Measurements from ENCODE around the gene CDS1. TPM values are rescaled to one million over a fixed set of nuclear protein-coding genes. Genes with fewer than 3 reads are reported as not detected.

The CDS1 gene
- total and polyA plus RNA-seq, 2 experiments from 2014 or later, result 0.04 TPM; not detected in 1

DNA sequence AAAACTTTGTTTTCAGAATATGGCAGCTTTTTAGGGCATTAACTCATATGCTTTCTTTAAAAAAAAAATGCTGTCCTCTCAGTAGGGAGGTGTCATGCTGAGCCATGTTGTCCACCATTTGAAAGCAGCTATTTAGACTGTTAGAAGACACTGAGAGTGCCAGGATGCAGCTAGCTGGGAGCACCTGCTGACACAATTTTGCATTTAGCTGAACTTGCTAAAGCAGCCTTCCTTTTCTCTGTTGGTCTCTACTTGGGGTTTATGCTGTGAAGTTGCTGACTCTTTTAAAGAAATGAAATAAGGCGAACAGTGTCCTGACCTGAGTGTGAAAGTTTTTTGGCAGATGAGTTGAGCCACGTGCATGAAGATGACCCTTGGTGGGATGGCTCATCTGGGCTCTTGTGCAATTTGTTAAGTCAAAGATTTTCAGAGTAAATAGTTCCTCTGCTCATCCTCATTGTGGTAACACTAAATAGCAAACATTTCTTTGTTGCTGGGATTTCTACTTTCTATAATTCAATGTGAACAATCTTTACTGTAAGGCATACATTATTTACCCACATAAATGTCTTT lies 64.5 kb downstream of the CDS1 start:
- no peaks in the 10 kb centered on the region for H3K9me2 ChIP-seq (ENCODE audit: insufficient read depth)
- peak; percentile 8 for DNase-seq

DNA sequence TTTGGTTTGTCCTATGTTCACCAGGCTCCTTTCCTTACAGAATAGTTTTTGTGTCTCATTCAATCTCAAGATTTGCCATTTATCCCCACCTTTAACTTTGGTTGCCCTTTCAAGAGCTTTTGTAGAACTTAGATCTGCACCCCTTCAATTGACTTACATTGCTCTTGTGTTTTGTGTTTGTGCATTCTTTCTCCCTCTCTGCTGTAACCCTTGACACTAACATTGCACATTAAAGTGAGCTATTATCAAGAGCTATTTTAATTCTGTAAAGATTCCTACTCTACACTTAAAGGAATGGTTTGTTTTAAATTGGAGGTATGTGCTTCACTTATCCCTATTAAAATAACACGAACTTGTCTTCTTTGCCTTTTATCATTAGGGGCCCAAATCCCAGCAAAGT lies 65.3 kb downstream of the CDS1 start:
- Histone ChIP-seq H2AFZ (no peak overlapping the region), H3K27ac (no peak overlapping the region), H3K36me3 (ENCODE audit: low read depth) (no peaks in the 10 kb centered on the region), H3K4me3 (no peak overlapping the region), H3K9ac (no peak overlapping the region), H3K4me1 (ENCODE audit: insufficient read depth) (no peaks in the 10 kb centered on the region), H3K27me3 (replicated peaks; ENCODE audit: insufficient read depth) (no peaks in the 10 kb centered on the region), H4K20me1 (ENCODE audit: insufficient read depth) (no peaks in the 10 kb centered on the region), H3K79me2 (ENCODE audit: insufficient read depth) (no peaks in the 10 kb centered on the region), H3K9me2 (ENCODE audit: insufficient read depth) (no peaks in the 10 kb centered on the region), H3F3A (ENCODE audit: insufficient read depth) (no peaks in the 10 kb centered on the region), H3K4me2 (ENCODE audit: unreplicated experiment) (no peak overlapping the region), H3K9me3 (ENCODE audit: low read depth) (no peaks in the 10 kb centered on the region)
- TF ChIP-seq EZH2 (IDR thresholded peaks at IDR 0.05; ENCODE audit: insufficient read depth, poor library complexity, severe bottlenecking) (no peak), EZH2phosphoT487 (IDR thresholded peaks at IDR 0.05; ENCODE audit: insufficient read depth, low read depth) (no peak)
- no peak for DNase-seq
- 67 to 70% methylated on average over 1 of the region's 1 CpG for WGBS, 2 experiments (ENCODE audit: low coverage in 1 of 2, low lambda C conversion rate in 2 of 2, missing lambda C conversion rate in 2 of 2)
- in situ Hi-C loops (cut with MboI), result no loop called here

More for the DNA sequence above, 64.5 kb downstream of the CDS1 start:
- H3K4me3 ChIP-seq, result no peak overlapping the region
- no peaks in the 10 kb centered on the region for H3K36me3 ChIP-seq (ENCODE audit: low read depth)
- no peak overlapping the region for H3K9ac ChIP-seq
- no peak for TF ChIP-seq EZH2 (IDR thresholded peaks at IDR 0.05; ENCODE audit: insufficient read depth, poor library complexity, severe bottlenecking)
- no peak for TF ChIP-seq EZH2phosphoT487 (IDR thresholded peaks at IDR 0.05; ENCODE audit: insufficient read depth, low read depth)
- no peak overlapping the region for H3K27ac ChIP-seq
- no peaks in the 10 kb centered on the region for H3K4me1 ChIP-seq (ENCODE audit: insufficient read depth)
- no peaks in the 10 kb centered on the region for H3K79me2 ChIP-seq (ENCODE audit: insufficient read depth)
- H3K4me2 ChIP-seq (ENCODE audit: unreplicated experiment), result no peak overlapping the region
- no peaks in the 10 kb centered on the region for H4K20me1 ChIP-seq (ENCODE audit: insufficient read depth)
- WGBS, 2 experiments (ENCODE audit: low coverage in 1 of 2, low lambda C conversion rate in 2 of 2, missing lambda C conversion rate in 2 of 2), result 62 to 84% methylated on average over 2 of the region's 2 CpGs
- H2AFZ ChIP-seq, result no peak overlapping the region
- no peaks in the 10 kb centered on the region for H3K27me3 ChIP-seq (replicated peaks; ENCODE audit: insufficient read depth)
- H3F3A ChIP-seq (ENCODE audit: insufficient read depth), result no peaks in the 10 kb centered on the region
- in situ Hi-C loops (cut with MboI), result no loop called here
- no peaks in the 10 kb centered on the region for H3K9me3 ChIP-seq (ENCODE audit: low read depth)

- WGBS, 2 experiments (ENCODE audit: low coverage in 1 of 2, low lambda C conversion rate in 2 of 2, missing lambda C conversion rate in 2 of 2), result 81 to 83% methylated on average over 10 of the region's 10 CpGs
- no peaks in the 10 kb centered on the region for H3K79me2 ChIP-seq (ENCODE audit: insufficient read depth)
- TF ChIP-seq EZH2 (IDR thresholded peaks at IDR 0.05; ENCODE audit: insufficient read depth, poor library complexity, severe bottlenecking) (no peak), EZH2phosphoT487 (IDR thresholded peaks at IDR 0.05; ENCODE audit: insufficient read depth, low read depth) (no peak)
- H3K4me2 ChIP-seq (ENCODE audit: unreplicated experiment), result no peak overlapping the region
- H3K4me3 ChIP-seq, result no peak overlapping the region
- H3K9ac ChIP-seq, result no peak overlapping the region
- H2AFZ ChIP-seq, result no peak overlapping the region
- no peaks in the 10 kb centered on the region for H4K20me1 ChIP-seq (ENCODE audit: insufficient read depth)
- no peak overlapping the region for H3K27ac ChIP-seq
- no peak for DNase-seq
- no peaks in the 10 kb centered on the region for H3K27me3 ChIP-seq (replicated peaks; ENCODE audit: insufficient read depth)
- no peaks in the 10 kb centered on the region for H3K9me2 ChIP-seq (ENCODE audit: insufficient read depth)
- in situ Hi-C loops (cut with MboI), result no loop called here
- no peaks in the 10 kb centered on the region for H3K4me1 ChIP-seq (ENCODE audit: insufficient read depth)
- no peaks in the 10 kb centered on the region for H3F3A ChIP-seq (ENCODE audit: insufficient read depth)
- H3K9me3 ChIP-seq (ENCODE audit: low read depth), result no peaks in the 10 kb centered on the region
- H3K36me3 ChIP-seq (ENCODE audit: low read depth), result no peaks in the 10 kb centered on the region
Observed at GRCh38 chr4:84648863-84649647, 66.1 kb downstream of the CDS1 start.

GRCh38 chr4:84651499-84651898 lies 68.6 kb downstream of the CDS1 start:
- H3K4me2 ChIP-seq (ENCODE audit: unreplicated experiment), result no peak overlapping the region
- no peaks in the 10 kb centered on the region for H3F3A ChIP-seq (ENCODE audit: insufficient read depth)
- TF ChIP-seq EZH2 (IDR thresholded peaks at IDR 0.05; ENCODE audit: insufficient read depth, poor library complexity, severe bottlenecking) (no peak), EZH2phosphoT487 (IDR thresholded peaks at IDR 0.05; ENCODE audit: insufficient read depth, low read depth) (no peak)
- WGBS, 2 experiments (ENCODE audit: low coverage in 1 of 2, low lambda C conversion rate in 2 of 2, missing lambda C conversion rate in 2 of 2), result 88 to 94% methylated on average over 1 of the region's 1 CpG
- no peaks in the 10 kb centered on the region for H3K9me3 ChIP-seq (ENCODE audit: low read depth)
- no peaks in the 10 kb centered on the region for H3K36me3 ChIP-seq (ENCODE audit: low read depth)
- in situ Hi-C loops (cut with MboI), result no loop called here
- no peaks in the 10 kb centered on the region for H3K27me3 ChIP-seq (replicated peaks; ENCODE audit: insufficient read depth)
- no peak overlapping the region for H2AFZ ChIP-seq
- H4K20me1 ChIP-seq (ENCODE audit: insufficient read depth), result no peaks in the 10 kb centered on the region
- H3K4me1 ChIP-seq (ENCODE audit: insufficient read depth), result no peaks in the 10 kb centered on the region
- H3K4me3 ChIP-seq, result no peak overlapping the region
- H3K79me2 ChIP-seq (ENCODE audit: insufficient read depth), result no peaks in the 10 kb centered on the region
- no peaks in the 10 kb centered on the region for H3K9me2 ChIP-seq (ENCODE audit: insufficient read depth)
- H3K9ac ChIP-seq, result no peak overlapping the region
- no peak for DNase-seq
- no peak overlapping the region for H3K27ac ChIP-seq
